GM12878 (cell line): ENCODE measurements around the gene GANAB. TPM values are rescaled to one million over a fixed set of nuclear protein-coding genes. Genes with fewer than 3 reads are reported as not detected.

Experiments used
- ATAC-seq: fragments of 200-7000 bp; cut with Tn5 transposase; 3 replicates; pipeline ENCODE4 v1.9.1; 2020; ENCODE audit warnings: mild to moderate bottlenecking, moderate library complexity
- BruUV-seq: library from RNA; stranded (reverse); fragments of 400-500 nt; replicated peaks from 2 replicates; lab custom pipeline; 2021; lab: Mats Ljungman, UMichigan
- CTCF ChIA-PET: fragments of 300-600 bp; sonication (Branson Sonifier 250); formaldehyde crosslinking; extraction: SDS; loops from one replicate; lab custom pipeline; 2021; ENCODE audit warnings: inconsistent platforms; lab: Yijun Ruan, JAX
- POLR2A ChIA-PET: fragments of 350-600 bp; formaldehyde crosslinking; extraction: SDS; loops from one replicate; lab custom pipeline; 2021; ENCODE audit warnings: inconsistent platforms; lab: Charles Lee
- RAD21 ChIA-PET: fragments of 300-600 bp; sonication (Branson Sonifier 250); formaldehyde crosslinking; loops from one replicate; lab custom pipeline; 2023; ENCODE audit warnings: antibody characterized with exemption; ENCODE audit not compliant: unreplicated experiment; lab: Charles Lee
- SMC1A ChIA-PET: fragments of 300-600 bp; sonication (Branson Sonifier 250); formaldehyde crosslinking; loops from one replicate; lab custom pipeline; 2023; ENCODE audit not compliant: unreplicated experiment, uncharacterized antibody; lab: Charles Lee
- DNase-seq: peaks from one replicate; pipeline ENCODE4 v3.0.0-alpha.2; 2011; ENCODE audit warnings: low read depth, low spot score
- FAIRE-seq: peaks from 3 replicates; lab custom pipeline; 2011; peaks lifted over from hg19 to GRCh38; lab: Jason Lieb, UNC
- H2AFZ ChIP-seq: 2 replicates; pipeline ENCODE4 v1.6.0; 2011; ENCODE audit warnings: low read depth, low read length, control low read depth; ENCODE audit not compliant: control insufficient read depth
- H3K27ac ChIP-seq: 2 replicates; pipeline ENCODE4 v1.5.1; 2011; ENCODE audit warnings: control low read depth; ENCODE audit not compliant: control insufficient read depth, insufficient read depth
- H3K27me3 ChIP-seq, 2 experiments: replicated peaks in 1 of 2; 2 replicates each; pipeline versions ENCODE4 v1.6.0 to v1.6.1; 2011; ENCODE audit warnings: low read length in 1 of 2; ENCODE audit not compliant: control insufficient read depth in 2 of 2, insufficient read depth in 2 of 2
- H3K36me3 ChIP-seq, 2 experiments: 2 replicates each; pipeline ENCODE4 v1.5.1; 2011; ENCODE audit warnings: low read length in 1 of 2; ENCODE audit not compliant: control insufficient read depth in 2 of 2, insufficient read depth in 2 of 2
- H3K4me1 ChIP-seq: 2 replicates; pipeline ENCODE4 v1.6.1; 2011; ENCODE audit warnings: mild to moderate bottlenecking, low read length, moderate library complexity, mixed read lengths; ENCODE audit not compliant: control insufficient read depth, insufficient read depth
- H3K4me2 ChIP-seq: 2 replicates; pipeline ENCODE4 v1.6.0; 2011; ENCODE audit warnings: control low read depth; ENCODE audit not compliant: control insufficient read depth, insufficient read depth
- H3K4me3 ChIP-seq: fragments of 200-600 bp; sonication (generic); 2 replicates; pipeline ENCODE4 v1.5.1; 2016
- H3K79me2 ChIP-seq: 2 replicates; pipeline ENCODE4 v1.6.0; 2011; ENCODE audit warnings: low read length; ENCODE audit not compliant: control insufficient read depth, insufficient read depth
- H3K9ac ChIP-seq: 2 replicates; pipeline ENCODE4 v1.8.0; 2011; ENCODE audit warnings: low read length, control low read depth, mixed read lengths; ENCODE audit not compliant: control insufficient read depth, insufficient read depth
- H3K9me3 ChIP-seq: replicated peaks from 3 replicates; pipeline ENCODE4 v1.5.1; 2011; ENCODE audit warnings: mild to moderate bottlenecking, low read length; ENCODE audit not compliant: control insufficient read depth, insufficient read depth
- H4K20me1 ChIP-seq: 2 replicates; pipeline ENCODE4 v1.6.0; 2011; ENCODE audit not compliant: control insufficient read depth, insufficient read depth
- FOXK2 ChIP-seq: fragments of 450-650 bp; IDR thresholded peaks from 2 replicates; pipeline ENCODE4 v1.6.1; 2017; ENCODE audit warnings: mild to moderate bottlenecking, moderate library complexity
- GABPA ChIP-seq: IDR thresholded peaks from 2 replicates; pipeline ENCODE4 v1.6.1; 2014; ENCODE audit warnings: antibody characterized with exemption, low read depth, mild to moderate bottlenecking, inconsistent platforms
- JUNB ChIP-seq: IDR thresholded peaks from 2 replicates; pipeline ENCODE4 v1.6.1; 2016; ENCODE audit warnings: antibody characterized with exemption, mild to moderate bottlenecking
- JUND ChIP-seq: IDR thresholded peaks from 2 replicates; pipeline ENCODE4 v1.6.1; 2012; ENCODE audit warnings: low read depth, mild to moderate bottlenecking, low read length, improper control_type of control experiment, moderate library complexity
- MXI1 ChIP-seq: fragments of 150-350 bp; IDR thresholded peaks from 2 replicates; pipeline ENCODE4 v1.6.1; 2011; ENCODE audit warnings: low read depth, mild to moderate bottlenecking, inconsistent platforms, low read length, improper control_type of control experiment
- PBX3 ChIP-seq: IDR thresholded peaks from 2 replicates; pipeline ENCODE4 v1.6.1; 2011; ENCODE audit warnings: mild to moderate bottlenecking, low read depth, low read length, moderate library complexity; ENCODE audit not compliant: insufficient replicate concordance
- YY1 ChIP-seq: IDR thresholded peaks from 2 replicates; pipeline ENCODE4 v1.6.1; 2011; ENCODE audit warnings: low read depth, mild to moderate bottlenecking, low read length
- ZNF384 ChIP-seq: IDR thresholded peaks from 2 replicates; pipeline ENCODE4 v1.6.1; 2012; ENCODE audit warnings: low read depth, mild to moderate bottlenecking, low read length, improper control_type of control experiment, borderline replicate concordance
- ZNF622 ChIP-seq: fragments of 450-650 bp; IDR thresholded peaks from 2 replicates; pipeline ENCODE4 v1.6.1; 2017; ENCODE audit warnings: mild to moderate bottlenecking, inconsistent platforms
- WGBS: methylation state at CpG from one replicate; pipeline ENCODE4 v1.1.6; 2016; ENCODE audit warnings: low lambda C conversion rate; ENCODE audit not compliant: insufficient replicate concordance, insufficient coverage; ENCODE audit errors: missing lambda C conversion rate; 5-methylcytosine and 5-hydroxymethylcytosine counted together
- in situ Hi-C: fragments of 300-500 bp; cut with MboI; formaldehyde crosslinking; loops from 9 replicates; pipeline ENCODE4 v1.14.3; 2018; ENCODE audit warnings: mixed read lengths
- intact Hi-C: fragments of 100-400 bp; cut with micrococcal nuclease; formaldehyde crosslinking; loops from one replicate; pipeline ENCODE4 v1.14.2; 2022; ENCODE audit not compliant: unreplicated experiment
- polyA plus RNA-seq, 11 experiments: library from polyadenylated mRNA; depleted of rRNA in 4 of 11; unstranded in 6 of 11; stranded (reverse) in 5 of 11; fragments of >200 nt; fragmentation: Nextera tagmentation in 4 of 11; fragmentation: Illumina TruSeq in 1 of 11; extraction: Ambion mirVana in 4 of 11; extraction: Trizol in 1 of 11; gene quantifications; 1 replicate in 1 of 11; 2 replicates in 10 of 11; pipeline versions ENCODE4 v1.2.1 to v1.2.3, GENCODE V29; 2011 to 2016; ENCODE audit warnings: inconsistent platforms in 2 of 11, missing spikeins in 2 of 11, low read depth in 1 of 11
- total RNA-seq, 4 experiments: library from RNA; depleted of rRNA in 3 of 4; stranded (reverse); fragments of >200 nt in 3 of 4; fragmentation: Illumina TruSeq in 1 of 4; extraction: Trizol in 1 of 4; gene quantifications; 2 replicates each; pipeline versions ENCODE4 v1.2.1 to v1.2.3, GENCODE V29; 2013 to 2021
- TF ChIP-seq, protein P1 (sequence below): fragments of 450-650 bp; IDR thresholded peaks from 2 replicates; pipeline ENCODE4 v1.6.1; 2017; ENCODE audit warnings: mild to moderate bottlenecking, low read depth, inconsistent platforms; ENCODE audit not compliant: poor library complexity, severe bottlenecking
- TF ChIP-seq, protein P2 (sequence below): fragments of 450-650 bp; formaldehyde crosslinking; IDR thresholded peaks from 2 replicates; pipeline ENCODE4 v1.4.0; 2020; ENCODE audit warnings: mild to moderate bottlenecking, moderate library complexity
- TF ChIP-seq, protein P3 (sequence below): fragments of 450-650 bp; IDR thresholded peaks from 2 replicates; pipeline ENCODE4 v1.6.1; 2017; ENCODE audit warnings: antibody characterized with exemption, mild to moderate bottlenecking, moderate library complexity

The GANAB gene
- total and polyA plus RNA-seq, 10 of the 15 experiments (the other 5 are each of a cell fraction or from before 2014, with no cell fraction given), result 4.5 to 175 (median 102) TPM

GRCh38 chr11:62687508-62688396 lies 41.3 kb upstream of the GANAB start:
- Histone ChIP-seq H3K4me3 (no peak overlapping the region), H3K27ac (no peak overlapping the region), H3K36me3 (peaks cover 8 to 9% of the 10 kb centered on the region in 2 experiments; a peak in 3 of 4 replicates), H4K20me1 (no peaks in the 10 kb centered on the region), H3K4me2 (no peak overlapping the region), H3K9me3 (no peaks in the 10 kb centered on the region), H3K27me3 (no peaks in the 10 kb centered on the region), H3K9ac (no peak overlapping the region), H2AFZ (no peak overlapping the region; the same call in 1 of the 2 replicates), H3K79me2 (no peaks in the 10 kb centered on the region), H3K4me1 (no peaks in the 10 kb centered on the region)
- 86% methylated on average over 73 of the region's 74 CpGs for WGBS
- FAIRE-seq, result no peak
- ChIA-PET RAD21 (no interaction called here), CTCF (interaction anchor here (0.7 kb wide), 1 partner anchor 10 kb away, joined by 6 read pairs; no protein-coding TSS in a partner anchor), SMC1A (no interaction called here), POLR2A (interaction anchor here (0.6 kb wide), 1 partner anchor 187 kb away, joined by 3 read pairs; no protein-coding TSS in a partner anchor)
- ATAC-seq, result no peak; the same call in 2 of the 3 replicates
- intact Hi-C loops (loop anchor here (10.0 kb wide), 1 partner anchor 223 kb away; no protein-coding TSS in a partner anchor), in situ Hi-C loops (no loop called here)
- no TSS peak for BruUV-seq
- no peak for DNase-seq
- TF ChIP-seq JUND (no peak), YY1 (no peak), JUNB (no peak), MXI1 (no peak), FOXK2 (no peak), ZNF622 (no peak), ZNF384 (no peak), GABPA (no peak), PBX3 (no peak)
- TF ChIP-seq, protein P1, sequence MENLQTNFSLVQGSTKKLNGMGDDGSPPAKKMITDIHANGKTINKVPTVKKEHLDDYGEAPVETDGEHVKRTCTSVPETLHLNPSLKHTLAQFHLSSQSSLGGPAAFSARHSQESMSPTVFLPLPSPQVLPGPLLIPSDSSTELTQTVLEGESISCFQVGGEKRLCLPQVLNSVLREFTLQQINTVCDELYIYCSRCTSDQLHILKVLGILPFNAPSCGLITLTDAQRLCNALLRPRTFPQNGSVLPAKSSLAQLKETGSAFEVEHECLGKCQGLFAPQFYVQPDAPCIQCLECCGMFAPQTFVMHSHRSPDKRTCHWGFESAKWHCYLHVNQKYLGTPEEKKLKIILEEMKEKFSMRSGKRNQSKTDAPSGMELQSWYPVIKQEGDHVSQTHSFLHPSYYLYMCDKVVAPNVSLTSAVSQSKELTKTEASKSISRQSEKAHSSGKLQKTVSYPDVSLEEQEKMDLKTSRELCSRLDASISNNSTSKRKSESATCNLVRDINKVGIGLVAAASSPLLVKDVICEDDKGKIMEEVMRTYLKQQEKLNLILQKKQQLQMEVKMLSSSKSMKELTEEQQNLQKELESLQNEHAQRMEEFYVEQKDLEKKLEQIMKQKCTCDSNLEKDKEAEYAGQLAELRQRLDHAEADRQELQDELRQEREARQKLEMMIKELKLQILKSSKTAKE, result no peak
- TF ChIP-seq, protein P2, sequence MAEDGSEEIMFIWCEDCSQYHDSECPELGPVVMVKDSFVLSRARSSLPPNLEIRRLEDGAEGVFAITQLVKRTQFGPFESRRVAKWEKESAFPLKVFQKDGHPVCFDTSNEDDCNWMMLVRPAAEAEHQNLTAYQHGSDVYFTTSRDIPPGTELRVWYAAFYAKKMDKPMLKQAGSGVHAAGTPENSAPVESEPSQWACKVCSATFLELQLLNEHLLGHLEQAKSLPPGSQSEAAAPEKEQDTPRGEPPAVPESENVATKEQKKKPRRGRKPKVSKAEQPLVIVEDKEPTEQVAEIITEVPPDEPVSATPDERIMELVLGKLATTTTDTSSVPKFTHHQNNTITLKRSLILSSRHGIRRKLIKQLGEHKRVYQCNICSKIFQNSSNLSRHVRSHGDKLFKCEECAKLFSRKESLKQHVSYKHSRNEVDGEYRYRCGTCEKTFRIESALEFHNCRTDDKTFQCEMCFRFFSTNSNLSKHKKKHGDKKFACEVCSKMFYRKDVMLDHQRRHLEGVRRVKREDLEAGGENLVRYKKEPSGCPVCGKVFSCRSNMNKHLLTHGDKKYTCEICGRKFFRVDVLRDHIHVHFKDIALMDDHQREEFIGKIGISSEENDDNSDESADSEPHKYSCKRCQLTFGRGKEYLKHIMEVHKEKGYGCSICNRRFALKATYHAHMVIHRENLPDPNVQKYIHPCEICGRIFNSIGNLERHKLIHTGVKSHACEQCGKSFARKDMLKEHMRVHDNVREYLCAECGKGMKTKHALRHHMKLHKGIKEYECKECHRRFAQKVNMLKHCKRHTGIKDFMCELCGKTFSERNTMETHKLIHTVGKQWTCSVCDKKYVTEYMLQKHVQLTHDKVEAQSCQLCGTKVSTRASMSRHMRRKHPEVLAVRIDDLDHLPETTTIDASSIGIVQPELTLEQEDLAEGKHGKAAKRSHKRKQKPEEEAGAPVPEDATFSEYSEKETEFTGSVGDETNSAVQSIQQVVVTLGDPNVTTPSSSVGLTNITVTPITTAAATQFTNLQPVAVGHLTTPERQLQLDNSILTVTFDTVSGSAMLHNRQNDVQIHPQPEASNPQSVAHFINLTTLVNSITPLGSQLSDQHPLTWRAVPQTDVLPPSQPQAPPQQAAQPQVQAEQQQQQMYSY, result no peak
- TF ChIP-seq, protein P3, sequence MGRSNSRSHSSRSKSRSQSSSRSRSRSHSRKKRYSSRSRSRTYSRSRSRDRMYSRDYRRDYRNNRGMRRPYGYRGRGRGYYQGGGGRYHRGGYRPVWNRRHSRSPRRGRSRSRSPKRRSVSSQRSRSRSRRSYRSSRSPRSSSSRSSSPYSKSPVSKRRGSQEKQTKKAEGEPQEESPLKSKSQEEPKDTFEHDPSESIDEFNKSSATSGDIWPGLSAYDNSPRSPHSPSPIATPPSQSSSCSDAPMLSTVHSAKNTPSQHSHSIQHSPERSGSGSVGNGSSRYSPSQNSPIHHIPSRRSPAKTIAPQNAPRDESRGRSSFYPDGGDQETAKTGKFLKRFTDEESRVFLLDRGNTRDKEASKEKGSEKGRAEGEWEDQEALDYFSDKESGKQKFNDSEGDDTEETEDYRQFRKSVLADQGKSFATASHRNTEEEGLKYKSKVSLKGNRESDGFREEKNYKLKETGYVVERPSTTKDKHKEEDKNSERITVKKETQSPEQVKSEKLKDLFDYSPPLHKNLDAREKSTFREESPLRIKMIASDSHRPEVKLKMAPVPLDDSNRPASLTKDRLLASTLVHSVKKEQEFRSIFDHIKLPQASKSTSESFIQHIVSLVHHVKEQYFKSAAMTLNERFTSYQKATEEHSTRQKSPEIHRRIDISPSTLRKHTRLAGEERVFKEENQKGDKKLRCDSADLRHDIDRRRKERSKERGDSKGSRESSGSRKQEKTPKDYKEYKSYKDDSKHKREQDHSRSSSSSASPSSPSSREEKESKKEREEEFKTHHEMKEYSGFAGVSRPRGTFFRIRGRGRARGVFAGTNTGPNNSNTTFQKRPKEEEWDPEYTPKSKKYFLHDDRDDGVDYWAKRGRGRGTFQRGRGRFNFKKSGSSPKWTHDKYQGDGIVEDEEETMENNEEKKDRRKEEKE, result no peak
